ENCODE data around the gene ILF2. TPM values are rescaled to one million over a fixed set of nuclear protein-coding genes. Genes with fewer than 3 reads are reported as not detected.

The ILF2 gene
- total RNA-seq, 4 donors from 2014 or later: 111 to 167 (median 151) TPM

GRCh38 chr1:153655333-153655732 lies 15.5 kb downstream of the ILF2 start:
- Histone ChIP-seq H3K27ac (no peak overlapping the region), H3K4me3 (replicated peaks in 1 of 3) (no peak overlapping the region), H3K36me3 (no peaks in the 10 kb centered on the region), H3K4me1 (peaks cover 8 to 27% of the 10 kb centered on the region in 2 donors), H3K27me3 (no peaks in the 10 kb centered on the region), H3K9me3 (no peaks in the 10 kb centered on the region)
- intact Hi-C loops (cut with DNase I): no loop called here
- TF ChIP-seq CTCF (IDR thresholded peaks at IDR 0.05) (no peak), POLR2A (IDR thresholded peaks at IDR 0.05) (no peak)
- WGBS, 2 donors: 87 to 90% methylated on average over 3 of the region's 3 CpGs
- DNase-seq: no peak

- no peaks in the 10 kb centered on the region for H3K27me3 ChIP-seq
- TF ChIP-seq CTCF (IDR thresholded peaks at IDR 0.05) (no peak), POLR2A (IDR thresholded peaks at IDR 0.05) (no peak)
- WGBS, 2 donors: 74 to 80% methylated on average over 3 of the region's 3 CpGs
Observed at GRCh38 chr1:153652805-153653500, 17.8 kb downstream of the ILF2 start.

GRCh38 chr1:153651771-153652170 lies 19.0 kb downstream of the ILF2 start:
- intact Hi-C loops (cut with DNase I): no loop called here
- no peak for DNase-seq
- 84 to 91% methylated on average over 1 of the region's 1 CpG for WGBS, 2 donors

More at GRCh38 chr1:153652805-153653500, 17.8 kb downstream of the ILF2 start:
- peaks cover 9 to 31% of the 10 kb centered on the region in 2 donors for H3K4me1 ChIP-seq
- peak overlapping the region; percentile 1 to 55 (median 51) for H3K27ac ChIP-seq
- intact Hi-C loops (cut with DNase I): no loop called here
- H3K36me3 ChIP-seq: no peaks in the 10 kb centered on the region
- H3K9me3 ChIP-seq: no peaks in the 10 kb centered on the region
- DNase-seq: peak; percentile 46 to 66
- no peak overlapping the region for H3K4me3 ChIP-seq (replicated peaks in 1 of 3)

GRCh38 chr1:153649863-153650235 lies 20.9 kb downstream of the ILF2 start:
- H3K27ac ChIP-seq: peak overlapping the region in 2 of 3 donors; percentile 46 to 64

More at GRCh38 chr1:153651771-153652170, 19.0 kb downstream of the ILF2 start:
- H3K4me1 ChIP-seq: peaks cover 17 to 41% of the 10 kb centered on the region in 2 donors
- TF ChIP-seq CTCF (IDR thresholded peaks at IDR 0.05) (no peak), POLR2A (IDR thresholded peaks at IDR 0.05) (no peak)
- H3K27me3 ChIP-seq: no peaks in the 10 kb centered on the region
- H3K9me3 ChIP-seq: no peaks in the 10 kb centered on the region
- H3K27ac ChIP-seq: no peak overlapping the region
- no peaks in the 10 kb centered on the region for H3K36me3 ChIP-seq
- H3K4me3 ChIP-seq (replicated peaks in 1 of 3): no peak overlapping the region

More at GRCh38 chr1:153649863-153650235, 20.9 kb downstream of the ILF2 start:
- Histone ChIP-seq H3K9me3 (no peaks in the 10 kb centered on the region), H3K4me1 (peaks cover 21 to 46% of the 10 kb centered on the region in 2 donors), H3K4me3 (replicated peaks in 1 of 3) (no peak overlapping the region), H3K27me3 (no peaks in the 10 kb centered on the region), H3K36me3 (peaks cover 11 to 12% of the 10 kb centered on the region in 2 donors)
- WGBS, 2 donors: 70 to 87% methylated on average over 2 of the region's 2 CpGs
- peak; percentile 42 to 77 for DNase-seq
- intact Hi-C loops (cut with DNase I): no loop called here
- TF ChIP-seq CTCF (IDR thresholded peaks at IDR 0.05) (no peak), POLR2A (IDR thresholded peaks at IDR 0.05) (no peak)

Measured in thyroid gland (tissue), 4 donors.